GM19193 (cell line): Measurements from ENCODE around the gene TLE4.

ENCODE experiments used
- POLR2A ChIP-seq: IDR thresholded peaks from 4 replicates; pipeline ENCODE4 v1.6.1; 2011; ENCODE audit not compliant: insufficient read depth, insufficient read length; ENCODE audit errors: extremely low read depth

The TLE4 gene

GRCh38 chr9:79768194-79768593 is 196.4 kb downstream of the TLE4 start:
- TF ChIP-seq POLR2A: no peak

- TF ChIP-seq POLR2A: no peak
Observed at GRCh38 chr9:79769476-79770275, 197.9 kb downstream of the TLE4 start.

DNA sequence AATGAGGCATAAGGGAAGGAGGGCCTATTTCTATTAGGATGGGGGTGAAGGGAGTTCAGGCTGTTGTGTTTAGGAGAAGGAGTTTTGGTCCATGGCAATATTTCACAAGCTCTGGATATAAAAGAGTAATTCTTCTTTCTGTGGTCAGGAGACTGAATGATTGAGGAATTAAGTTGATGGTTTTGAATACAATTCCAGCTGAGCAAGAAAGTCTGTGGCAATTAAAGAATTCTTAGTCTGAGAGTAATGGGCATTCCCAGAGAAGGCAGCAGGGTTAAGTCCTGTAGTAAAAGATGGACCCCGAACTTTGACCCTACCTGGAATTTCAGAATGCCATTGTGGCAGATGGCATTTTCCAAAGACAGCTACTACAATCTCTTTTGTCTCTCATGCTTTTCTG is 202.6 kb downstream of the TLE4 start:
- no peak for TF ChIP-seq POLR2A
